ENCODE results near the gene FBXL15. TPM values are rescaled to one million over a fixed set of nuclear protein-coding genes. Genes with fewer than 3 reads are reported as not detected.

The FBXL15 gene
- 10 to 100 TPM; 11.7 to 16.3 TPM for total RNA-seq

GRCh38 chr10:102420714-102421506 is at the start of gene FBXL15:
FBXL15 (plus strand) TSS chr10:102420836; CDS start chr10:102421130, 294 bp downstream.
- Mint-ChIP-seq H3K27ac (peak within 1 kb of the TSS; percentile 91), H3K4me1 (peaks cover 26% of the 10 kb centered on the region), H3K4me3 (peak within 1 kb of the TSS; percentile 93), H3K27me3 (peaks cover 23% of the 10 kb centered on the region), H3K36me3 (peaks cover 4% of the 10 kb centered on the region), H3K9me3 (no peaks in the 10 kb centered on the region)
- DNase-seq (peak; percentile 95), ATAC-seq (ENCODE audit: low read depth) (peak; percentile 75)
- POLR2A ChIA-PET: interaction anchor here (0.6 to 6.6 kb wide), 12 partner anchors 8 to 229 kb away, joined by 3 to 140 read pairs (median 7); partner anchors contain the start of genes C10orf95, CUEDC2, GBF1 and NFKB2

- Mint-ChIP-seq H3K9me3 (no peaks in the 10 kb centered on the region), H3K36me3 (peaks cover 40% of the 10 kb centered on the region), H3K27me3 (no peaks in the 10 kb centered on the region), H3K27ac (no peak overlapping the region), H3K4me1 (no peaks in the 10 kb centered on the region), H3K4me3 (no peak overlapping the region)
- POLR2A ChIA-PET: interaction anchor here (0.6 kb wide), 1 partner anchor 45 kb away, joined by 3 read pairs; no protein-coding TSS in a partner anchor
- DNase-seq (no peak), ATAC-seq (ENCODE audit: low read depth) (no peak)
Measured at GRCh38 chr10:102371295-102371694, 49.3 kb upstream of the FBXL15 start.

- peak; percentile 42 for ATAC-seq (ENCODE audit: low read depth)
- H3K27ac Mint-ChIP-seq: no peak overlapping the region
- POLR2A ChIA-PET: interaction anchor here (0.6 kb wide), 1 partner anchor 20 kb away, joined by 4 read pairs; no protein-coding TSS in a partner anchor
Measured at GRCh38 chr10:102375250-102375649, 45.4 kb upstream of the FBXL15 start.

GRCh38 chr10:102375867-102376266 is 44.8 kb upstream of the FBXL15 start:
- DNase-seq (no peak), ATAC-seq (ENCODE audit: low read depth) (no peak)
- H3K4me3 Mint-ChIP-seq: no peak overlapping the region
- no peaks in the 10 kb centered on the region for H3K4me1 Mint-ChIP-seq
- POLR2A ChIA-PET: interaction anchor here (0.6 kb wide), 1 partner anchor 21 kb away, joined by 4 read pairs; no protein-coding TSS in a partner anchor
- H3K9me3 Mint-ChIP-seq: no peaks in the 10 kb centered on the region
- no peak overlapping the region for H3K27ac Mint-ChIP-seq
- H3K27me3 Mint-ChIP-seq: no peaks in the 10 kb centered on the region
- peaks cover 22% of the 10 kb centered on the region for H3K36me3 Mint-ChIP-seq

More at GRCh38 chr10:102375250-102375649, 45.4 kb upstream of the FBXL15 start:
- peaks cover 27% of the 10 kb centered on the region for H3K36me3 Mint-ChIP-seq
- no peak overlapping the region for H3K4me3 Mint-ChIP-seq
- no peaks in the 10 kb centered on the region for H3K4me1 Mint-ChIP-seq
- DNase-seq: no peak
- H3K27me3 Mint-ChIP-seq: no peaks in the 10 kb centered on the region
- no peaks in the 10 kb centered on the region for H3K9me3 Mint-ChIP-seq

GRCh38 chr10:102376901-102377300 is 43.7 kb upstream of the FBXL15 start:
- no peaks in the 10 kb centered on the region for H3K9me3 Mint-ChIP-seq
- no peak overlapping the region for H3K4me3 Mint-ChIP-seq
- H3K27me3 Mint-ChIP-seq: no peaks in the 10 kb centered on the region
- DNase-seq (no peak), ATAC-seq (ENCODE audit: low read depth) (no peak)
- POLR2A ChIA-PET: no interaction called here
- no peaks in the 10 kb centered on the region for H3K4me1 Mint-ChIP-seq
- H3K36me3 Mint-ChIP-seq: peaks cover 12% of the 10 kb centered on the region
- H3K27ac Mint-ChIP-seq: no peak overlapping the region

- POLR2A ChIA-PET: no interaction called here
- peaks cover 14% of the 10 kb centered on the region for H3K36me3 Mint-ChIP-seq
- H3K4me3 Mint-ChIP-seq: no peak overlapping the region
Measured at GRCh38 chr10:102379383-102379782, 41.3 kb upstream of the FBXL15 start.

GRCh38 chr10:102381983-102382382 is 38.7 kb upstream of the FBXL15 start:
- ATAC-seq (ENCODE audit: low read depth): no peak
- no peaks in the 10 kb centered on the region for H3K4me1 Mint-ChIP-seq
- DNase-seq: no peak
- no peak overlapping the region for H3K4me3 Mint-ChIP-seq
- H3K9me3 Mint-ChIP-seq: no peaks in the 10 kb centered on the region
- POLR2A ChIA-PET: no interaction called here
- peaks cover 7% of the 10 kb centered on the region for H3K36me3 Mint-ChIP-seq
- H3K27ac Mint-ChIP-seq: no peak overlapping the region
- H3K27me3 Mint-ChIP-seq: no peaks in the 10 kb centered on the region

More at GRCh38 chr10:102379383-102379782, 41.3 kb upstream of the FBXL15 start:
- Mint-ChIP-seq H3K4me1 (no peaks in the 10 kb centered on the region), H3K9me3 (no peaks in the 10 kb centered on the region), H3K27ac (no peak overlapping the region), H3K27me3 (no peaks in the 10 kb centered on the region)
- no peak for DNase-seq
- ATAC-seq (ENCODE audit: low read depth): no peak

- ATAC-seq (ENCODE audit: low read depth): no peak
- POLR2A ChIA-PET: no interaction called here
- Mint-ChIP-seq H3K36me3 (peaks cover 7% of the 10 kb centered on the region), H3K27me3 (no peaks in the 10 kb centered on the region), H3K4me3 (no peak overlapping the region), H3K27ac (no peak overlapping the region), H3K9me3 (no peaks in the 10 kb centered on the region), H3K4me1 (no peaks in the 10 kb centered on the region)
- no peak for DNase-seq
Measured at GRCh38 chr10:102382871-102383270, 37.8 kb upstream of the FBXL15 start.

GRCh38 chr10:102384053-102384452 is 36.6 kb upstream of the FBXL15 start:
- DNase-seq (no peak), ATAC-seq (ENCODE audit: low read depth) (no peak)
- no peaks in the 10 kb centered on the region for H3K27me3 Mint-ChIP-seq
- no peak overlapping the region for H3K27ac Mint-ChIP-seq
- POLR2A ChIA-PET: interaction anchor here (0.7 to 1.0 kb wide), 2 partner anchors 15 to 78 kb away, joined by 3 read pairs; no protein-coding TSS in a partner anchor
- no peak overlapping the region for H3K4me3 Mint-ChIP-seq
- no peaks in the 10 kb centered on the region for H3K4me1 Mint-ChIP-seq
- no peaks in the 10 kb centered on the region for H3K9me3 Mint-ChIP-seq
- H3K36me3 Mint-ChIP-seq: peaks cover 6% of the 10 kb centered on the region

GRCh38 chr10:102384606-102385429 is 35.8 kb upstream of the FBXL15 start:
- no peak for ATAC-seq (ENCODE audit: low read depth)
- H3K27me3 Mint-ChIP-seq: no peaks in the 10 kb centered on the region
- DNase-seq: no peak
- H3K4me1 Mint-ChIP-seq: no peaks in the 10 kb centered on the region
- H3K27ac Mint-ChIP-seq: no peak overlapping the region
- H3K36me3 Mint-ChIP-seq: peaks cover 5% of the 10 kb centered on the region
- no peak overlapping the region for H3K4me3 Mint-ChIP-seq
- POLR2A ChIA-PET: interaction anchor here (0.6 to 1.0 kb wide), 3 partner anchors 15 to 983 kb away, joined by 3 read pairs; partner anchors contain the start of gene TAF5
- H3K9me3 Mint-ChIP-seq: no peaks in the 10 kb centered on the region

GRCh38 chr10:102389894-102390293 is 30.7 kb upstream of the FBXL15 start:
- Mint-ChIP-seq H3K4me3 (no peak overlapping the region), H3K9me3 (no peaks in the 10 kb centered on the region), H3K27ac (no peak overlapping the region), H3K36me3 (no peaks in the 10 kb centered on the region), H3K27me3 (peaks cover 3% of the 10 kb centered on the region), H3K4me1 (peaks cover 6% of the 10 kb centered on the region)
- POLR2A ChIA-PET: interaction anchor here (0.7 kb wide), 1 partner anchor 223 kb away, joined by 4 read pairs; no protein-coding TSS in a partner anchor
- no peak for ATAC-seq (ENCODE audit: low read depth)
- no peak for DNase-seq

GRCh38 chr10:102392306-102392705 is 28.3 kb upstream of the FBXL15 start:
- H3K4me3 Mint-ChIP-seq: no peak overlapping the region
- H3K36me3 Mint-ChIP-seq: peaks cover 2% of the 10 kb centered on the region
- POLR2A ChIA-PET: interaction anchor here (4.0 to 4.1 kb wide), 2 partner anchors 29 to 43 kb away, joined by 14 to 39 read pairs; partner anchors contain the start of gene FBXL15
- peaks cover 3% of the 10 kb centered on the region for H3K27me3 Mint-ChIP-seq
- H3K27ac Mint-ChIP-seq: no peak overlapping the region
- no peaks in the 10 kb centered on the region for H3K9me3 Mint-ChIP-seq
- DNase-seq (no peak), ATAC-seq (ENCODE audit: low read depth) (no peak)
- H3K4me1 Mint-ChIP-seq: peaks cover 13% of the 10 kb centered on the region
